Medulla oblongata (tissue), 1 donor: ENCODE measurements around the gene AADAC.
"Not testable (repeated sequence)": the region's sequence is repeated elsewhere in the genome, so short reads cannot be mapped to it uniquely, and the experiment has no call there.

Experiments
- DNase-seq: peaks from one replicate; pipeline ENCODE4 v3.0.0-alpha.2; 2015; ENCODE audit errors: extremely low spot score

Gene AADAC, protein sequence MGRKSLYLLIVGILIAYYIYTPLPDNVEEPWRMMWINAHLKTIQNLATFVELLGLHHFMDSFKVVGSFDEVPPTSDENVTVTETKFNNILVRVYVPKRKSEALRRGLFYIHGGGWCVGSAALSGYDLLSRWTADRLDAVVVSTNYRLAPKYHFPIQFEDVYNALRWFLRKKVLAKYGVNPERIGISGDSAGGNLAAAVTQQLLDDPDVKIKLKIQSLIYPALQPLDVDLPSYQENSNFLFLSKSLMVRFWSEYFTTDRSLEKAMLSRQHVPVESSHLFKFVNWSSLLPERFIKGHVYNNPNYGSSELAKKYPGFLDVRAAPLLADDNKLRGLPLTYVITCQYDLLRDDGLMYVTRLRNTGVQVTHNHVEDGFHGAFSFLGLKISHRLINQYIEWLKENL

DNA sequence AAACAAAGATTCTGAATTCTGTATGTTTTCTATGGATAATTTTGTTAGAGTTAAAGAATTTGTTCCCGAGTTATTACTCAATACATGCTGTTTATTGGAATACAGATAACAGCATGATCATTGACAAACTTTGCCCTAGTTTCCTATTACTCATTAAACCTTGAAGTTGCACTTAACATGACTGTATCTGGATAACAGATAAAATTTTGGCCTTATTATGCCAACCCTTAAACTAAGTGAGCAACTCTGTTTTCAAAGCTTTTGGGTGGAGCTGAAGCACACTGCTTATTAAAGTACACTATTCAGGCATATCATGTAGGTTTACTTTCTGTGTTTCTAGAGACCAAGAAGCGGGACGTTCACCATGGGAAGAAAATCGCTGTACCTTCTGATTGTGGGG is at the start of gene AADAC:
Gene AADAC, plus strand, starts transcription at position 318 of the 400 bp plus-strand sequence. Its CDS starts 47 bp downstream, at position 365.
- DNase-seq = no peak

DNA sequence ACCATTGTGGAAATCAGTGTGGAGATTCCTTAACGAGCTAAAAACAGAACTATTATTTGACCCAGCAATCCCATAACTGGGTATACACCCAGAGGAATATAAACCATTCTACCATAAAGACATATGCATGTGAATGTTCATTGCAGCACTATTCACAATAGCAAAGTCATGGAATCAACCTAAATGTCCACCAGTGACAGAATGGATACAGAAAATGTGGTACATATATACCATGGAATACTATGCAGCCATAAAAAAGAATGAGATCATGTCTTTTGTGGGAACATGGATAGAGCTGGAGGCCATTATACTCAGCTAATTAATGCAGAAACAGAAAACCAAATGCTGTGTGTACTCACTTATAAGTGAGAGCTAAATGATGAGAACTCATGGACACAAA is 49.2 kb upstream of the AADAC start:
- not testable (repeated sequence) for DNase-seq

DNA sequence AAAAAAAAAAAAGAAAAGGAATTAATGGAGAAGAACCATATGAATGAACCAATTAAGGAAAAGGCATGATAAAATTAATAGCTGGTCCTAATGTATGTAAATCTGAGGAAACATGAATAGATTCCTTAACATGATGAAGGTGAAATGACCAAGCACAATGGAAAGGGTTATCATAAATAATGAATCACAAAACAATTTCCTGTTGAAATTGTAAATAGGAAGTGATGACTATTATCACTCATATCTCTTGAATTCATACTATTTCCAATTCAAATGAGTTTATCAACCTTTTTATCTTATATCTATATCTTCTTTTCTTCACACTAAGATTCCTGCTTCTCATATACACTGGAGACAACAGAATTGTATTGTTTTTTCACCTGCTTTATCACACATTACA is 48.2 kb upstream of the AADAC start:
- no peak for DNase-seq

DNA sequence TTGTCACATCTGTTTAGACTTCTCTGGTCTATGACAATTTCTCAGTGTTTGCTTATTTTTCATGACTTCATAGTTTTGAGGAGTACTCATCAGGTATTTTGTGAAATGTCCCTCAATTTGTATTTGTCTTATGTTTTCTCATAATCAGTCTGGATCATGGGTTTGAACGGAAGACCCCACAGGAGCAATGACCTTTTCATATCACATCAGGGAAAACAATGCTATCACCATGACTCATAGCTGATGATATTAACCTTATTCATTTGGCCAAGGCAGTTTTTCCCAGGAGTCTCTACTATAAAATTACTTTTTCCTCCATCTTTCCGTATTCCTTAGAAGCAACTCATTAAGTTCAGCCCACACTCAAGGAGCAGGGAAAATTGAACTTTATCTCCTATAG is 47.5 kb upstream of the AADAC start:
- DNase-seq = no peak

DNA sequence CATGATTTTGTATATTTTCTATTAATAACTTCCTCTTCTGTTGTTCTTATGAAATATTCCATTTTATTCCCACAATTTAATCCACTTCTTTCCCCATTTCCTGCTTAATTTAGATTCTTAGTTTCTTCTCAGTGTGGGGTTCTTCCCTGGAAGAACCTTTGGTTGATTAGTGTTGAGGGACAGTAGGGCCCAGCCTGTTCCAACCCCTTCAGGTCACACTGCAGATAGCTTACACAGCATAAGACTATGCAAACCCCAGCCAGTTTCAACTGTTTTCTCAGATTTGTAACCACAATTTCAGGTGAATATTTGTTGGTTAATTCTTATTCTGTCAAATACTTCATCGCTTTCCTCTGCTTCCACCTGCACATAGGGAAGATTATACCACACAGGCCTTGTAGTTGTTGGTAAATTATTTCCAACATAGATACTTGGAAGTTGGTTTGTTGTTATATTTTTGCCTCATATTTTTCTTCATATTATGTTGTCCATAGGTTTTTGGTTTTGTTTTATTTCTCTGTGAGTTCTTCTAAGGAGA is 45.5 kb upstream of the AADAC start:
- DNase-seq = no peak

DNA sequence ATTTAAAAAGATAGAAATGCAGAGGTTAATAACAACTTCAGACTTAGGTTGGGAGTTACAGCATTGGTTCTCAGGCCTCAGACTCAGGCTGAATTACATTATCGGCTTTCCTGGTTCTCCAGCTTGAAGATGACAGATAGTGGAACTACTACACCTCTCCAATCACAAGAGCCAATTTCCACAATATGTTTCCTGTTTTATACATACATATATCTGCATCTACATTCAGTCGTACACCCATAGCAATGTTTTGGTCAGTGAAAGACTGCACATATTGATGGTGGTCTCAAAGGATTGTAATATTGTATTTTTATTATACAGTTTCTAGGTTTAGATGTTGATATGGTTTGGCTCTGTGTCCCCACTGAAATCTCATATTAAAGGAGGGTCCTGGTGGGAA is 44.7 kb upstream of the AADAC start:
- no peak for DNase-seq

DNA sequence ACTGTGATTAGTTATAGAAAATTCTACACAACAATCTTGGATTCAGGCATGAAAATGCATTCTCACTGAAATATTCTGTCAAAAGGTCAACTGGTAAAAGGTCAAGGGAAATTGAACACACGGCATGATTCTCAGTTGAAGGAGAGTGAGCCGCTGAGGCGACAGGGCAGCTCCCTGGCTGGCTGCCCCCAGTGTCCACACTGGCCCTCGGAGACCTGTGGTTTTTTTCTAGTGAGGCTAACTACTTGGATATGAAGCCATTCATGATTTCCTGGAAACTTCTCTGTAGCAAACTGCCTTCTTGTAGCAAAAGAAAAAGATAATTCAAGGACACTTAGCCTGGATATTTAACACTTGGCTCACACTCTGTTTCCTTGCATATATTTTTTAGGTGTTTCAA is 43.0 kb upstream of the AADAC start:
- DNase-seq = peak; percentile 7

DNA sequence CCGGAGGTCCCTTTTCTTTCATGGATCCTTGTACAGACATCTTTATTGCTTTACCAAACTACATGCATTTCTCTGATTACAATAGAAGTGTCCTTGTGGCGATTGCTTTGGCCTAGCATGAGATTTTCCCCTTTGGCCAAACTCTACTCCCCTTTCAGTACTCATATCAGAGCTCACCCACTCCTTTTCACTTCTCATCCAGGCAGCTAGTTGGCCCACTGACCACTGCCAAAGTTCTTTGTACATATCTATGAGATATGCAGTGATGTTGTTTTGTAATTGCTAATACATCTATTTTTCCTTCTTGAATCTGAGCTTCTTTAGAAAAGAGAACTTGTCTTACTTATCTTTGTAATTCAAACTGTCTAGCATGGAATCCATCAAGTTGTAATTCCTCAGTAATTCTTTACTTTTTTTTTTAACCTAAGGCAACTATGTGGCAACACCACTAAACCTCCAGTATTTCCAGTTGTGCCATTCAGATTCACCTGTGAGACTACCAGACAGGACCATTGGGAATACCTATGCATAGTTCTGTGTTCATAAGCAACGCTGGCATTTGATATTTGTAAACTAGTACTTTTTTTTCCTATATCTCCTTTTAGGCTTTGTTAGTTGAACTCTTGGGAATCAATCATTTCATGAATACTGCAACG is 41.0 kb upstream of the AADAC start:
- DNase-seq = no peak

DNA sequence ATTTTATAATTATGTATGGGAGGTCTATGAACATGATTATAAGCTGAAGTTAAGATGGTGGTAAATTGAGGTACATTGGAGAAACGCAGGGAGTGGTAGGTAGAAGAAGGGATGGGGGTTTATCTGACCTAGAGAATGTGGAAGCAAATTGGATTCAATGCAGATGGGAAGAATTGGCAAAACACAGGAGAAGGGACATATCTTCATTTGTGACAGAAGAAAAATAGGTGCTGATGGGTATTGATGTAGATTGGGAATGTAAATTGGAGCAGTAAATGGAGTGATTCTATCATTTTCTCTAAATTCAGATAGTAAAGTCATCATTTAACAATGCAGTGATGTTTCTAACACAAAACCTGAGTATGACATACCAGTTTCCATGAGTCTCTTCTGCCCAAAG is 39.7 kb upstream of the AADAC start:
- no peak for DNase-seq

DNA sequence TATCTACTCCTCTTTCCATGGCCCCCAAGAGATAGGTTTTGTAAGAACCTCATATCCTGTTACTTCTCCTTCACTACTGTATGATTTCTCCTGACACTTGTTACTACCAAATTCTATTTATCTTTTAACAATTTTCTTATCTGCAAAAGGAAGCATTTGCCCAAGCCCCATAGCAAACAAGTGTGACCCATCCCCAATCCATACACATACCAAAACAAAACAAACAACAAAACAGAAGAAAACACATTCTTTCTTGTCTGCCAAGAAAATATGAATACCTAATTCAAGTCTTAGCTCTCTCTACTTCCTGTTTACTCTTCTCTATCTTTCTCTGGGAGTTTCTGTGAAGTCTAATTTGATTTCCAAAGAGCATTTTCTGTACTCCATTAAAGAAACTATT is 39.0 kb upstream of the AADAC start:
- no peak for DNase-seq

DNA sequence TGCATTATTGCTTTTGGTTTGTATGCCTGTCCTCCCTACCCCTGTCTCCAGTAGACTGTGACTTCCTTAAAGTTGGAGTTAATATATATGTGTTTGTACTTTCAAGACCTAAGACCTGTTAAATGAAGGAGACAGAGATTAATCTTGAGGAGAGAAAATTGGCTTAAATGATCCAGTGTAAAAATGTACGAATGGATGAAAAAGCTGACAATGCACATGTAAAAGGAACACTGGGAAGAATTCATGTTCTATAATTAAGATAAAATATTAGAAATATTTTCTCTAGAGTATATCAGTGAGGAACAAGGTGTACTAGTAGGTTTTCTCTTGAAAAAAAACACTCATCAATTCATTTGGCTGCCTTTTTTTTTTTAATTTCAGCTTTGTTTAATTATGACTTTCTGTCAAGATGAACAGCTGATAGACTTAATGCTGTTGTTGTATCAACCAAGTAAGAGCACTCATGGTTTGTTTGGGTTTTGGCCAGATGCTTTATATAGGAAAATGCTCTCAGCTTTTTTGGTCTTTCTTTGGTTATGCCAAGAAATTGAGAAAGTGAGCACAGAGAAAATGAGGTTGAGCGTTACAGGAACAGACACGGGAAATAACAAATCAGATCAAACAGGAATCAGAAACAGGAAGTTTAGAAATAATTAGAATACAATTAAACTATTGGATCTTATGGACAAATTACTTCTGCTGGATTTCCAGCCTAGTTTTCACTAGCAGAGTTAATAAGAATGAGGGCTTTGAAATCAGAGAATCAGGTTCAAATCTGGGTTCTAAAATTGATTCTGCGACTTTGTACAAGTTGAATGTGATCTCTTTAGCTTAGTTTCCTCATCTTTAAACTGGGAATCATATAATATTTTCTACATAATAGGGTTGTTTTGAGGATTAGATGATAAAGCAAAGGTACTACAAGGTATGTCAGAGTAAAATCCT is 38.3 kb upstream of the AADAC start:
- no peak for DNase-seq

DNA sequence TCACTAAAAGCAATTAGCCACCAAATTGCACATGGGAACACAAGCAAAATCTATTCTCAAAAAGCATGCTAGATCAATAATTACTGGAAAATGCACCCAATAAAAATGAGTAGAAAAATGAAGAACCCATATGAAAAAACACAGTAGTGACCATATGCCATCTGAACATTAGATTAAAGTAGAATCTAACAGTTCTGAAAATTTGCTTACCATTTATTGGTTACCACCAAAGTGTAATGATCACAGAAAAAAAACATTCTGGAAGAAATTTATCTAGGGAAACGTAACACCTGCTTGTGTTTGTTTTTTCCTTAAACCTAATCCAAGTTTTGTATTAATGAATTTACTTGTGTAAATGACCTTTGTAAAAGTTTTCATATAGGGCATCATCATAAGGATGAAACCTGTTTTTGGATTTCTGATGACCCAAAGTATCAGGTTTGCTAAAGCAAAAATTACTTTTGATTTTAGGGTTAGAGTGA is 37.6 kb upstream of the AADAC start:
- DNase-seq = no peak

DNA sequence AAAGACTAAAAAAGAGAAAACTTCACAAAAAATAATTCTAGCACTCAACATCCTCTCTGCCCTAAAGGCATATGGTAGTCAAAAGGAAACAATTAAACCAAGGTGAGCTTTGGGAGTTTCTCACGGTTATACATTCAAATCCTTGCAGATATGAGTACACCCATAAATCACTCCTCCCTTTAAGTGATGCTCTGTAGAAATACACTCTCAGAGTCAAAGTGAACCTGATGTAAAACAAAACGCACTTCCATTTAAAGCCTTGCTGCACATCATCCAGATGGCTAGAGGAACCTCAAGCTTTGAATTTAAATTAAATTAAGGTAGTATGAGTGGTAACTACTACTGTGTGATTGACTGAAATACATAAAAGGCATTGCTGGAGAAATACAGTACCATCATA is 36.0 kb upstream of the AADAC start:
- no peak for DNase-seq

DNA sequence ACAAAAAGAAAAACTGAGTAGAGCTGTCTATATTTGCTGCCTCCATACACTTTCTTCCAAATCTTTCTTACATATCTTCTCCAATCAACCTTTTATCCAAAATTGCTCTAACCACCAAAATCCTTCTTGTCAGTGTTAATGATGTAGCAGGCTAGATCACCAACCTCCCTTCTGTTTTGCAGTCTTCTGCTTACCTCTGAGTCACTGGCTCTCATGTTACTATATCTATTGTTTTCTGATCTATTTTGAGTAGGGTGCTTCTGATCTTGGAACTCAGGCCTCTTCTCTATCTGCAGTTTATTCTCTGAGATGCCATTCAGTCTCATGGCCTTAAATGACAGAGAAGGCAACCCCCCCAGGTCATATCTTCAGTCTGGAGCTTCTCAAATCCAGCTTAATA is 26.3 kb upstream of the AADAC start:
- DNase-seq = no peak

DNA sequence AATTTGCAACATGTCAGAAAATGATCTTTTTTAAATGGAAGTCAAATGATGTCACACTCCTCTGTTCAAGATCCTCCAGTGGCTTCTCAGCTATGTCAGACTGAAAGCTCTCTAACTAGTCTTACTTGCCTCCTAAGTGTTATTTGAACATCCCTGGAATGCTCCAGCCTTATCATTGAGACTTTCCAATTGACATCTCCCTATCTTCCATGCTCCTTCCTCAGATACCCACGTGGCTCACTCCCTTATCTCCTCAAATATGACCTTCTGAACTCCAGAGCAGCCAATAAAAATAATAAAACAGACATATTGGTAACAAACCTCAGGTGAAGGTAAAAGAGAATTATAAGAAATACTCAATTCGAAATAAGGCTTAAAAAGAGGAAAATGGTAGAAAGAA is 25.5 kb upstream of the AADAC start:
- no peak for DNase-seq

DNA sequence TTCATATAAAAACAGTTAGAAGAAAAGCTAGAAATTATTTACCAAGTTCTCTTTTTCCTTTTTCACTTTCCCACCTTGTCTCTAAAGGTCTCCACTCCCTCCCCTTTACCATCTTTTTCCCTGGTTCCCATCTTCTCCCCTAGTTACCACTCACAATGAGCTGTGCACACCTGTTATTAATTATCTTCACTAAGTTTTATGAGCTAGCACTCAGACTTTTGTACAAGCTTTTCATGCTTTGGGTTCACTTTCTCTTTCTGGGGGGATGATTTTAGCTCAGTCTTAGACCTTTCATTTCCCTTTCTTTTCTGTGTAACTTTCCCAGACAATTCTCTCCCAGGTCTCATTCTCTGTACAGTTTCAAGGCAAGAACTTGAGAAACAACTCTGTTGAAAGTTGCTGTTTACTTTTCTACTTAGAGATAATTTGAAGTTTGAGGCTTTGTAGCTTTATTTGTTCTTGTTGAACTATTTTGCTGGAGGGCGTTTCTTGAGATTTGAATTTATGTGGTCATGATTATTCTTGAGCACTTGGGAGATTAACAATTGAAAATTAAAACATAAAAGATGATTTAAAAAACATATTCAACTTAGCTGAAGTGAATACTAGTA is 24.0 kb upstream of the AADAC start:
- no peak for DNase-seq

DNA sequence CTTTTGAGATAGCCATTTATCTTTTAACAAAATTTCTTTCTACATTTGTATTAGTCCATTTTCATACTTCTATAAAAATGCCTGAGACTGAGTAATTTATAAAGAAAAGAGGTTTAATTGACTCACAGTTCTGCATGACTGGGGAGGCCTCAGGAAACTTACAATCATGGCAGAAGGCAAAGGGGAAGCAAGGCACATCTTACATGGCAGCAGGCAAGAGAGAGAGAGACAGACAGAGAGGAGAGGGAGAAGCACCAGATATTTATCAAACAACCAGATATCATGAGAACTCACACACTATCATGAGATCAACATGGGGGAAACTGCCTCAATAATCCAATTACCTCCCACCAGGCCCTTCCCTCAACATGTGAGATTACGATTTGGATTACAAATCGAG is 23.2 kb upstream of the AADAC start:
- not testable (repeated sequence) for DNase-seq

DNA sequence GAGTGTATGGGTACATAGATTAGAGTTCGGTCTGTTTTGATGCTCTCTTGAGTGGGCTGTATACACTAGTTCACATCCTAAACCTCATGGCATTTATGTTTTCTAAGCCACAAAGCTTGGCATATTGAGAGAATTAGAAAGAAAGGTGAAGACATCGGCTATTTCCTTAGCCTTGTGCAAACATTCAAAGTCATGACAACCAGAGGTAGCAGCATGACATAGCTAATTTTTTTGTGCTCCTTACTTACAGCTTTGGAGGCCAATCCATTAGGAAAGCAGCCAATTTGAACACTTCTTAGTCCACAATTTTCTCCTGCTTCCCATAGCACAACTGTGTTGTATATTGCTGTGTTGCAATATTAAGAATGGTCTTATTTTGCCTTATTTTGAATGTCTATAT is 21.5 kb upstream of the AADAC start:
- no peak for DNase-seq

DNA sequence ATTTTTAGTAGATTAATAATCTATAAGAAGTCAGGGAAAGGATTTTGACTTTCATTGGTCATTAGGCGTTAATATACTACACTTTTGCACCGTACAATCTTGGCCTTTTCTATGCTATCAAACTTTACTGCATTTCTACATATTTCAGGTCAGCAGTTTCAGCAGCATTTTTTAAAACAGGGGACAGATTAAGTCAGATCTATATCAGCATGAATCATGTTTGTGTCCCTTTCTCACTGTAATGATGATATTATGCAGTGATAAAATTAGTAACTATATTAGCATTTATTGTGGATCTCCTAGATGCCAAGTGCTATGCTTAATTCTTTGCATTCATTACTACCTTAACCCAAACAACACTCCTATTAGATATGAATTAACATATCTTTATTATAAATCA is 20.3 kb upstream of the AADAC start:
- DNase-seq = no peak

DNA sequence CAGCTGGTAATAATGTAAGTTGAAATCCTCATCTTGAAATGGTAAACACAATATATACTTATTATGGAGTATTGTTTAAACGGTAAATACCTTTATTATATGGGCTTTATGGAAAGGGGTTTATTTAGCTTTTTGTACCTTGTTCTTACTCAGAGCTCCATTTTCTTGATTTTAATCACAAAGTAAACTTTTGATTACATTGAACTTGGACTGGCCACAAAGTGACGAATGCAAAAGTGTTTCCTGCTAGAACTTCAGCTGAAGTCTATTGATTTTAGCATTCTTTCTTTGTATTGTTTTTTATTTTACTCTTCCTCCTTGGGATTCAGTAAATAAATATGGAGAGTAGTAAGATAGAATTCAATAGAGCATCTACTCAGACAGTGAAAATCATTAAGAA is 19.8 kb upstream of the AADAC start:
- DNase-seq = no peak

DNA sequence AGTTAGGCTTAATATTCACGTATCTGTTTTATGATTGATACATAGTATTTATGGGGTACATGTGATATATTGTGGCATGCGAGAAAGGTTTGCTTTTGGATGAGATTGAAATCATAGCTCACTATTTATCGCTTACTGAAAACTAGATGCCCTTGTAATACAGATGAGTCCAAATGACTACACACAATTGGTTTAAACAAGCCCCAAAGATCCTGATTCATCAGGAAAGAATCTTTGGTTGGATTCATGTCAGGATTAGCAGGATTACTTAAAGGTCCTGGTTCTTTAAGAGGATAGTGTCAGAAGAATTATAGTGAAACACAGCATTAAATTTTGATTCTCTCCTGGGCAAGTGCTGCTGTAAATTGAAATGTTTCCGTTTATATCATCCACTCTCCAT is 18.6 kb upstream of the AADAC start:
- no peak for DNase-seq
